ENCODE measurements around the gene PHTF2. TPM values are rescaled to one million over a fixed set of nuclear protein-coding genes. Genes with fewer than 3 reads are reported as not detected.
"Not testable (repeated sequence)": the region's sequence is repeated elsewhere in the genome, so short reads cannot be mapped to it uniquely, and the experiment has no call there.

PHTF2 gene
- total RNA-seq, 1 donor from 2014 or later = 17.9 TPM

DNA sequence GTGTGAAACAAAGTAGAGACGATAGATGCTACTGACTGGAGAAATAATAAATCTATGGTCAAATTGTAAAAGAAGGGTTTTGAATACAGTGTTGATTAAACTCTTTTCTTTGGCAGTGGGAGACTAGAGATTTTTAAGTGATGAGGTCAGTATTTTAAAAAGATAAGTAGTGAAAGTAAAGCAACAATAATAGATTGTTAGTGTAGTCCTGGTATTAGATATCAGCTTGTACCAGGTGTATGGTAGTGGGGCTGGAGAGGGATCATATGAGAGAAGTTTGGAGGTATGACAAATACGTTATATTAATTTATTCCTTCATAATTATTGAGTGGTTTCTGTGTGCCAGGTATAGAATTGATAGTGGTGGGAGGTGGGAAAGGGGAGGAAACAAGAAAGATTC lies 25.2 kb downstream of the PHTF2 start:
- no peak for DNase-seq (ENCODE audit: low spot score)
- no peak for ATAC-seq
- intact Hi-C loops (cut with DNase I) = no loop called here

DNA sequence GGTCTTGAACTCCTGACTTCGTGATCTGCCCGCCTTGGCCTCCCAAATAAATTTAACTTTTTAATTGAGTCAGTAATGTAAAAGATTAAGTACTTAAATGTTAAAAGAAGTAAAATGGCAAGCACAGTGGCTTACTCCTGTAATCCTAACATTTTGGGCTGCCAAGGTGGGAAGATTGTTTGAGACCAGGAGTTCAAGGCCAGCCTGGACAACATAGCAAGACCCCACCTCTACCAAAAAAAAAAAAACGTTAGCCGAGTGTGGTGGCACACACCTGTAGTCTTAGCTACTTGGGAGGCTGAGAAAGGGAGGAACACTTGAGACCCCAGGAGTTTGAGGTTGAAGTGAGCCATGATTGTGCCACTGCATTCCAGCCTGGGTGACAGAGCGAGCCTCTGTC lies 26.1 kb downstream of the PHTF2 start:
- no peak for DNase-seq (ENCODE audit: low spot score)
- ATAC-seq = no peak
- intact Hi-C loops (cut with DNase I) = no loop called here

- DNase-seq (ENCODE audit: low spot score) = no peak
- no peak for ATAC-seq
- intact Hi-C loops (cut with DNase I) = no loop called here
Measured at GRCh38 chr7:77825131-77825530, 26.6 kb downstream of the PHTF2 start.

DNA sequence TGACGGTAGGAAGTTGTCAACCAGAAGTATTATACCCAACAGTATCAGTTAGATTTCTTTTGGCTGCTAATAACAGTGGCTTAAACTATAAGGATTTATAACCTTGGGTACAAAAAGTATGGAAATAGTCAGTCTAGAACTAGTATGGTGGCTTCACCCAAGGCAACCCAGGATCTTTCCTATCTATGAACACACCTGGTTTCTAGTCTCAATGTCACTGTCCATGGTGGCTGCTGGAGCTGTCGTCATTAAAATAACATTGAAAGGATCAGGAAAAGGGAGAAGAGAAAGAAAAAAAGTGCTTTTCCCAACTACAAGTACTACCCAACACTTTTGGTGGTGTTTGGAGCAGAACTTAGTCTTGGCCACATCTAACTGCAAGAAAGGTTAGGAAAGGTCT lies 27.7 kb downstream of the PHTF2 start:
- no peak for ATAC-seq
- intact Hi-C loops (cut with DNase I) = no loop called here
- DNase-seq (ENCODE audit: low spot score) = no peak

GRCh38 chr7:77827999-77828398 lies 29.4 kb downstream of the PHTF2 start:
- intact Hi-C loops (cut with DNase I) = no loop called here
- no peak for ATAC-seq
- DNase-seq (ENCODE audit: low spot score) = no peak

DNA sequence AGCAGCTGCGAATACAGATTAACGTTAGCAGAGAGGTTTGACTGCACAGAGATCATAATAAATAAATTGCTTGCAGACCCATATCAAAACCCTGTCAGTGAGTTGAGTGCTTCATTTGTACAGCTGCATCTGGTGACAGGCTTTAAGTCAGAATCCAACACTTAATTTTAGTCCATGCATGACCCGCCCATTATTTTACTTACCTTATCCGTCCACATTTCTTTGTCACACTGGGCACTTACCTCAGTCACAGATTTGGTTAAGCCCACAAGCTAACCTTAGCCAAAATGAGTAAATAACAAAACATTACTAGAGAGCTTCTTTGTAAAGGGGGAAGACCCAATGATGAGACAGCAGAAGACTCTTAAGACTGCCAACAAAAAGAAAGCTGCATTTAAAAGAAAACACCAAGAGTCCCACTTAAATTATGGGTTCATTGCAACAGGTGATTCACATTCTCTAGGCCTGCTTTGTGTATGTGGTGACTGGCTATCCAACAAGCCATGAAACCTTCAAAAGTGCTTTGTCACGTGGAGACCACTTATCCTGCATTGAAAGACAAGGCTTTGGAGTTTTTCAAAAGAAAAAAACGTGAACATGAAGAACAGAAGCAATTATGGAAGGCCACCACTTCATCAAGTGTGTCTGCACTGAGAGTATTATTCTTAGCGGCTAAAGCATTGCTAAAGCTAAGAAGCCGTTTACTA lies 32.2 kb downstream of the PHTF2 start:
- intact Hi-C loops (cut with DNase I) = no loop called here

GRCh38 chr7:77831481-77831880 lies 32.9 kb downstream of the PHTF2 start:
- intact Hi-C loops (cut with DNase I) = no loop called here
- no peak for DNase-seq (ENCODE audit: low spot score)

More for the DNA sequence above, 32.2 kb downstream of the PHTF2 start:
- DNase-seq (ENCODE audit: low spot score) (no peak), ATAC-seq (no peak)

DNA sequence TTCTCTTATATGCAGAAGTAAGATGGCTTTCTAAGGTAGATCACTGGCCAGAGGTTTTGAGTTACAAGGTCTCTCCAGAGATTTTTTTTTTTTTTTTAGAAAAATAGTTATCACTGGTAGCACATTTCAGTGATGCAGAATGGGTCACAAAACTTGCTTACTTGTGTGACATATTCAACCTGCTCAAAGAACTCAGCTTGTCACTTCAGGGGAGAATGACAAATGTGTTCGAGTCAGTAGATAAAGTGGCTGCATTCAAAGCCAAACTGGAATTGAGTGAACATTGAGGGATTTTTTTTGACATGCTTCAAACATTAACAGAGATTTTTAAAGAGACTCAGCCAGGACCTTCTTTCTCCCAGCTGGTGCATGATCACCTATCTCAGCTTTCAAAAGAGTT lies 33.4 kb downstream of the PHTF2 start:
- DNase-seq (ENCODE audit: low spot score) (no peak), ATAC-seq (no peak)
- intact Hi-C loops (cut with DNase I) = no loop called here

More at GRCh38 chr7:77831481-77831880, 32.9 kb downstream of the PHTF2 start:
- no peak for ATAC-seq

DNA sequence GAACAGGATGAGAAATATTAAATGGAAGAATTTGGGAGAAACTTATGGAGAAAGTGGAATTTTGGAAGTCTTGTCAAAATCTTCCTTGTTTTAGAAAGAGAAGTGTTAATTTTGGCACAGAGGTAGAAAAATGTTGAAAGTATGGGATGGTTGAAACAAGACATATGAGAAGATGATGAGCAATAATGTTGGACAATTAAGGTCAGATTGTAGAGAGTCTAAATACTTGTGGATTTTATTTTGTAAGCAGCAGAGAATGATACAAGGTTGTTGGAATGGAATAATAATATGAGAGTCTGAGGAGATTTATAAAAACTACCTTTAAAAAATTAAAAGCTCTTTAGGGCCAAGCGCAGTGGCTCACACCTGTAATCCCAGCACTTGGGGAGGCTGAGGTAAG lies 34.6 kb downstream of the PHTF2 start:
- ATAC-seq (no peak), DNase-seq (ENCODE audit: low spot score) (no peak)
- intact Hi-C loops (cut with DNase I) = no loop called here

DNA sequence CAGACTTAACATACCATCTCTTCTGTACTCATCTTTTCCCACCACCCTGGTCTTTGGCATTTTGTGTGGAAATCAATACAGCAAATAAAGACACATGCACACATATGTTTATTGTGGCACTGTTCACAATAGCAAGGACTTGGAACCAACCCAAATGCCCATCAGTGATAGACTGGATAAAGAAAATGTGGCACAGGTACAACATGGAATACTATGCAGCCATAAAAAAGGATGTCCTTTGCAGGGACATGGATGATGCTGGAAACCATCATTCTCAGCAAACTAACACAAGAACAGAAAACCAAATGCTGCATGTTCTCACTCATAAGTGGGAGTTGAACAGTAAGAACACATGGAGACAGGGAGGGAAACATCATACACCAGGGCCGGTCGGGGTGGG lies 37.9 kb downstream of the PHTF2 start:
- not testable (repeated sequence) for ATAC-seq

GRCh38 chr7:77837275-77837674 lies 38.7 kb downstream of the PHTF2 start:
- ATAC-seq (no peak), DNase-seq (ENCODE audit: low spot score) (no peak)
- intact Hi-C loops (cut with DNase I) = no loop called here

More for the DNA sequence above, 37.9 kb downstream of the PHTF2 start:
- DNase-seq (ENCODE audit: low spot score); intact Hi-C loops (cut with DNase I): not testable (repeated sequence)

- DNase-seq (ENCODE audit: low spot score) = no peak
- intact Hi-C loops (cut with DNase I) = no loop called here
- no peak for ATAC-seq
Measured at GRCh38 chr7:77837966-77838365, 39.4 kb downstream of the PHTF2 start.

- intact Hi-C loops (cut with DNase I) = no loop called here
- no peak for DNase-seq (ENCODE audit: low spot score)
- no peak for ATAC-seq
Measured at GRCh38 chr7:77838929-77839491, 40.4 kb downstream of the PHTF2 start.

GRCh38 chr7:77839919-77840318 lies 41.3 kb downstream of the PHTF2 start:
- ATAC-seq (no peak), DNase-seq (ENCODE audit: low spot score) (no peak)
- intact Hi-C loops (cut with DNase I) = no loop called here

DNA sequence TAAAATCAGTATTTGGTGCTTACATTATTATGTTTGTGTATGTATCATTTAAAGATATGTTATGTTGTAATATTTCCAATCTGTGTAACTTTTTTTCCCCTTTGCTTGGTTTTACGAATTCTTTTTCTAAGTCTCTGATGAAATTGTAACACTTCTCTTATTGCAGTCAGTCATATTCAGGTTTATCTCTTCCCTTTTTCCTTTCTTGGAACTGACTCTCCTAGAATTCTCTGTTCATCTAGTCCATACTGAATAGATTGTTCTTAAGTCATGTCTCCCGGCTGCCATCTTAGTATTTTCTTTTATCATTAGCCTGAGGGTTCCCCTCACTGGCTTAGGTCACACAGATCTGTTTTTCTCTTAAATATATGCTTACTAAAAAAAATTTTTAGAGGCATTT lies 44.6 kb downstream of the PHTF2 start:
- no peak for ATAC-seq
- intact Hi-C loops (cut with DNase I) = no loop called here
- no peak for DNase-seq (ENCODE audit: low spot score)

DNA sequence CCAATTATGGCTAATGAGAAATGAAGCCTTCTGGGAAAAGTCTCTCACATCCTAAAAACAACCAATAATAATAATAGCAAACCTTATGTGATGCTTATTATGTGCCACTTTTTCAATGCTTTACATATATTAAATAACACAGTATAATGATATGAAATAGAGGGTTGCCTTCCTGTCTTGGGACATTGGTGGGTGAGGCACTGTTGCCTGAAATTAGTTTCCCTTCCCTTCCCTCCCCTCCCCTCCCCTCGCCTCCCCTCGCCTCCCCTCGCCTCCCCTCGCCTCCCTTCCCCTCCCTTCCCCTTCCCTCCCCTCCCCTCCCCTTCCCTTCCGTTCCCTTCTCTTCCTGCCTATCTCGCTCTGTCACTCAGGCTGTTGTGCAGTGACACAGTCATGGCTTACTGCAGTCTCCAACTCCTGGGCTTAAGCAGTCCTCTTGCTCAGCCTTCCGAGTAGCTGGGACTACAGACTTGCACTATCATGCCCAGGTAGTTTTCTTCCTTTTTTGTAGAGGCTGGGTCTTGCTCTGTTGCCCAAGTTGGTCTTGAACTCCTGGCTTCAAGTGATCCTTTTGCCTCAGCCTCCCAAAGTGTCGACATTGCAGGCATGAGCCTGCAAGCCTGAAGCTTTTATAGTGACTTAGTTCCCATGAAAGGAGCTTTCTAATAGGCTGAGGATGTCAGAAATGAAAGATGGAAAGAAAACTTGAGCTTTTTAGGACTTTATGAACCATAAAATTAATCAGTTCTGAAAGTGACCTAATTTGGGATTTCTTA lies 47.9 kb downstream of the PHTF2 start:
- ATAC-seq (no peak), DNase-seq (ENCODE audit: low spot score) (no peak)
- intact Hi-C loops (cut with DNase I) = no loop called here

DNA sequence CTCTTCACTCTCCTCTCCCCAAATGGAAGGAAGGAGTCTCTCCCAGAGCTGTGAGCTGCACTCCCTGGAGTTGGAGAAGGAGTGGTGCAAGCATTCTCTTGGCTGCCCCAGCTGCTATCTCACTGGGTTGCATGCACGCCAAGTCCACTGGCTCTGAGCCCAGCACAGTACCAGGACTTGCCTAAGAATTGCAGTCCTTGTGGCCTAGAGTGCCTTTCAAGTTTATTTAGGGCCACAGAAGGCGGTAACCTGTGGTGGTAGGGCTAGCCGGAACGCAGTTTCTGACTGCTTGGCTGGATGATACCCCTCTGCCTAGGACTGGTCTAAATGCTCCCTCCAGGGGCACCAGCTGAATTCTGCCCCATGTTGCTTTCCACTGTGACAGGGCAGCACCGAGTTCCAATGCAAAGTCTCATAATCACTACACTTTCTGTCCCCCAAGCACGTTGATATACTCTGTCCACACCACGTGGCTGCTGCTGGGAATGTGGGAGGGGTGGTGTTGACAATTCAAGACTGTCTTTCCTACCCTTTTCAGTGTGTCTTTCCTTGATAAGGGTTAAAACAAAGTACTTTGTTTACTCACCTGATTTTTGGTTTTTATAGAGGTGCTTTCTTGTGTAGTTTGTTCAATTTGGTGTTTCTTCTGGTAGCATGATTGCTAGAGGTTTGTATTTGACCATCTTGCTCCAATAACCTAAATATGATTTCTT lies 57.0 kb downstream of the PHTF2 start:
- ATAC-seq (no peak), DNase-seq (ENCODE audit: low spot score) (no peak)
- intact Hi-C loops (cut with DNase I) = no loop called here

DNA sequence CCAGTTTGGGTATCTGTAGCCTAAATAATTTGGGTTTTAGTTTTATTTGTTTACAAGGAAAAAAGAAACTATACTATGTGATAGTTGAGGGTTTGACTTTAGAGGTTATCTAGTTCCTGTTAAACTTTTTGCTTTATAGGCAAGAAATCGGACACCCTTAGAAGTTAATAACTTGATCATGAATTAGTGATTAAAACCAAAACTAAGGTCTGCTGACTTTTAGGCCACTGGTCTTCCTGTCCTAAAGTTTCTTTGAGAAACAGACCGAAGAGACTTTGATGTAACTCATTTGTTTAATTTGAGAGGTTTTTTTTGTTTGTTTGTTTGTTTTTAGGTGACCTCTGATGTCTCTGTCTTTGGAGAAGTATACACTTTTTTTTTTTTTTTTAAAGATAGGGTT lies 59.7 kb downstream of the PHTF2 start:
- intact Hi-C loops (cut with DNase I) = no loop called here
- ATAC-seq (no peak), DNase-seq (ENCODE audit: low spot score) (no peak)

- DNase-seq (ENCODE audit: low spot score) (no peak), ATAC-seq (no peak)
- intact Hi-C loops (cut with DNase I) = no loop called here
Measured at GRCh38 chr7:77859343-77859742, 60.8 kb downstream of the PHTF2 start.

GRCh38 chr7:77862691-77863090 lies 64.1 kb downstream of the PHTF2 start:
- no peak for DNase-seq (ENCODE audit: low spot score)
- intact Hi-C loops (cut with DNase I) = no loop called here
- no peak for ATAC-seq
